GM12891 (cell line): ENCODE data around the gene ILF3.
"Not testable (repeated sequence)": the region's sequence is repeated elsewhere in the genome, so short reads cannot be mapped to it uniquely, and the experiment has no call there.

Experiments
- DNase-seq: peaks from one replicate; pipeline ENCODE4 v3.0.0; 2011; ENCODE audit warnings: low spot score; ENCODE audit not compliant: insufficient read length
- FAIRE-seq: peaks from 2 replicates; lab custom pipeline; 2011; peaks lifted over from hg19 to GRCh38; lab: Jason Lieb, UNC
- PAX5 ChIP-seq: IDR thresholded peaks from 2 replicates; pipeline ENCODE4 v1.6.1; 2011; ENCODE audit warnings: low read length, moderate library complexity, mild to moderate bottlenecking; ENCODE audit not compliant: insufficient read depth, severe bottlenecking
- POLR2A ChIP-seq: IDR thresholded peaks from 2 replicates; pipeline ENCODE4 v1.6.1; 2011; ENCODE audit warnings: low read depth, low read length, control low read depth
- POLR2AphosphoS5 ChIP-seq: IDR thresholded peaks from 2 replicates; pipeline ENCODE4 v1.6.1; 2011; ENCODE audit warnings: low read depth, low read length, control low read depth
- POU2F2 ChIP-seq: IDR thresholded peaks from 2 replicates; pipeline ENCODE4 v1.6.1; 2011; ENCODE audit warnings: low read depth, mild to moderate bottlenecking, control low read depth, low read length, moderate library complexity
- SPI1 ChIP-seq: IDR thresholded peaks from 2 replicates; pipeline ENCODE4 v1.6.1; 2011; ENCODE audit warnings: low read depth, low read length, control low read depth
- TAF1 ChIP-seq: IDR thresholded peaks from 2 replicates; pipeline ENCODE4 v1.6.1; 2011; ENCODE audit warnings: low read depth, low read length, control low read depth

ILF3 gene

GRCh38 chr19:10654610-10655456 is 687 bp downstream of the ILF3 start:
- FAIRE-seq (peak; percentile 13), DNase-seq (peak; percentile 75)
- 0 out of 2 replicates have a peak, but pooled peaks have one; percentile 13 for TF ChIP-seq TAF1
- TF ChIP-seq POU2F2, result no peak

DNA sequence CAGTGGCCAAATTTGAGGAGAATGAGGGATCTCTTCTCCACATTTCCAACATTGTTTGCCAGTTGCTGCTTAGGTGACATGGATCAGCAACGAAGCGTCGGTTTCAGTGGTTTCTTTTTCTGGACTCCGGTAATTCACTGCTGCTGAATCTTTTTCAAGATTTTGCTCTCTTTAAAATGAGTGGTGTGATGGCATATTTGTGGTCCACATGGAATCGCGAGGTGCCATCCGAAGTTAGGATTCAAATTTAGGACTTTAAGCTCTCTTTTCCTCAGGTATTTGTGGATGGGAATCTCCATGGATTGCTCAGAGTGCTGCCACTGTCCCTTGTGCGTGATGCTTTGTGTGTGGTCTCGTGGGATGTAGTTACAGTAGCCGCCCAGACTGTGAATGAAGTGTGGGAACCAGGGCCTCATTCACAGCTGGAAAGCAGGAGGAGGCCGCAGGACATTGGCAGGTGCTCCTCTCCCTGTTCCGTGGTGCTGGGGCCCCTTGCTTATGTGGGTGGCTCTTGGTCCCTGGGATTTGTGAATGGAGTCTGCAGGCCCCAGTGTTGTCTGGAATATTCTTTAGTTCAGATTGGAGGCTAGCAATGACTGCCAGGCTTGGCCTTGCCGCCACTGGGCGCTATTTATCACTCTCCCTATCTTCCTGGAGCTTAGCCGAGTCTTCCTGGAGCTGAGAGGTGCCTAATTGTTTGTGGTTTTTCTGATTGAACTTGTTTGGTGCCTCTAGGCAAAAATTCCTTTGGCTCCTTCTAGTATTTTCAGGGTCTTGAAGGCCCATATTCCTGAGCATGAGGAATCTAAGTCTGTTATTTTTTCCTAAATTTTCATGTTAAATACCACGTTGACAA is 1.5 kb downstream of the ILF3 start:
- FAIRE-seq (peak; percentile 56), DNase-seq (no peak)
- no peak for TF ChIP-seq POLR2A
- TF ChIP-seq POLR2AphosphoS5, result no peak
- no peak for TF ChIP-seq SPI1
- TF ChIP-seq POU2F2, result no peak

GRCh38 chr19:10660346-10660745 is 6.2 kb downstream of the ILF3 start:
- no peak for TF ChIP-seq POLR2AphosphoS5
- TF ChIP-seq TAF1, result no peak
- TF ChIP-seq POU2F2, result no peak
- TF ChIP-seq SPI1, result no peak
- no peak for TF ChIP-seq POLR2A
- TF ChIP-seq PAX5, result no peak
- DNase-seq, result no peak
- FAIRE-seq, result no peak

DNA sequence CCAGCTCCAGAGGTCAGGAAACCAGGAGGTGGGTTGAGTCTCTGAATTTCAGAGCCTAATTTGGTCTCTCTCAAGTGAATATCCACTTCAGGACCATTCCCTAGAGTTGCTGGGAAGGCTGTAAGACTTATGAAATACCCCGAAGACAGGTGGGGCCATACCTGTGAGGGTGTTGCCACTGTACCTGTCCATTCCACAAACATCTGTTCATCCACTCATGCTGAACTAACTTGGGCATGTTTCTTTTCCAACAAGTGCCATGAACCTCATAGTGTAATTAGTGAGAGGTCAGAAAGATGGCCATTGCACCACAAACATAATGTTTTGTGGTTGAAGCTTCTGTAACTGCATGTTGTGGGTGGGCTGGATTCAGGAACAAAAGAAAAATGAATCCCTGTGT is 7.8 kb downstream of the ILF3 start:
- TF ChIP-seq TAF1 (no peak), PAX5 (no peak), POU2F2 (no peak), SPI1 (no peak), POLR2AphosphoS5 (no peak)
- FAIRE-seq (no peak), DNase-seq (no peak)

DNA sequence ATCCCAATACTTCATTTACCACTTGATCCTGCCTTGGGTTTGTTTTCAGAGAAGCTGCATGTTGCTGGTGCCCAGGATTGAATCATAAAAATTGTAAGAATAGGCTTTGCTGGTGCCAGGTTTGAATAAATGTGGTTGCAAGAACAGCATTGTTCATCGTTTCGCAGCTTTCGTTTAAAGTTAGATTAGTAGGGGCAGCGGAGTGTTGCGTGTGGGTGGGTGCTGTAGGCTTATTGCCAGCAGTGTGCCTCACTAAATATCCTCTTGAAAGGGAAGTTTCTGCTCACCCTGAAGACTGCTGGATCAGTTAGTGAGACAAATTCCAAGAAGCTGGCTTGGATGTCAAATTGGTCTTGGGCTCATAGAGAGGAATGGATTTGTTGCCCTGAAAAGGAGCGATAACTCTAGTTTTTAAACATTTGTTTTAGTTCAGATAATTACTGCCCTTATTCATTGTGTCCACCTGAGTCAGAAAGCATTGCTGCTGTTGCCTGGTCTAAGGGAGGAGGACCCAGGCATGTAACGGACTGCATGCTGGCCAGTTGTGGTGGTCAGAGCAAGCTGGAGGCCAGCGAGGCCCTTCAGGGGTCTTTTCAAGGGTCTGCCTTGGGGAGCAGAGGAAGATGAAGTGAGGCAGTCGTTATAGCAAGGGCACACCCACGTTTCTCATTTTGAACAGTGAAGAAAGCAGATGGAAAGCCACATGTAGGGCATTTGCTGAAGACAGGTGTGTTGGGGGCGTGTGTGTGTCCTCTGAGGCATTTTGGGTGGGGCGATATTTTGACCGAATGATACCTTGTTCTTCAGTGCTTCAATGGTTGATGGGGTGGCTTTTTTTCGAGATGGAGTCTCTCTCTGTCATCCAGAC is 8.5 kb downstream of the ILF3 start:
- TF ChIP-seq POLR2AphosphoS5, result no peak
- TF ChIP-seq POU2F2, result no peak; the same call in 1 of the 2 replicates
- TF ChIP-seq POLR2A, result no peak
- TF ChIP-seq TAF1, result no peak
- TF ChIP-seq PAX5, result no peak
- no peak for TF ChIP-seq SPI1
- DNase-seq (no peak), FAIRE-seq (peak; percentile 84)

GRCh38 chr19:10663252-10663563 is 9.1 kb downstream of the ILF3 start:
- FAIRE-seq, DNase-seq: not testable (repeated sequence)

DNA sequence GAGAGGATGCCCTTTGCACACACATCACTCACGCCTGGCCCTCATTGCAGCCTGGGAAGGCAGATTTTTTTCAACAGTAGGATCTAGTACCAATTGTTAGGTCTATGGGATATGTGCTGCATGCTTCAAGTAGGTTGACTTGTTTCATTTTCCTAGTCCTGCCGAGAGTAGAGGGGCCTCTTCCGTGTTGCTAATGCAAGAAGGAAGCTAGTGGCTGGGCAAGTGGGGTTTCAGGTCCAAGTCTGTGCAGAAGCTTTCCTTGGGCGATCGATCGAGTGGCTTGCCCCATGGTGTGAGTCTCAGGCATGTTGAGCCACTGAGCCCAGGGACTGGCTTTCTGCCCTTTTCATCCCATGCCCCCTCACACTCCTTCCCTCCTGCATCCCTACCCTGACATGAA is 13.7 kb downstream of the ILF3 start:
- FAIRE-seq (no peak), DNase-seq (no peak)
- TF ChIP-seq POLR2AphosphoS5, result no peak; the same call in none of the 2 replicates
- no peak for TF ChIP-seq SPI1
- no peak for TF ChIP-seq POLR2A
- no peak for TF ChIP-seq TAF1
- TF ChIP-seq PAX5, result no peak

DNA sequence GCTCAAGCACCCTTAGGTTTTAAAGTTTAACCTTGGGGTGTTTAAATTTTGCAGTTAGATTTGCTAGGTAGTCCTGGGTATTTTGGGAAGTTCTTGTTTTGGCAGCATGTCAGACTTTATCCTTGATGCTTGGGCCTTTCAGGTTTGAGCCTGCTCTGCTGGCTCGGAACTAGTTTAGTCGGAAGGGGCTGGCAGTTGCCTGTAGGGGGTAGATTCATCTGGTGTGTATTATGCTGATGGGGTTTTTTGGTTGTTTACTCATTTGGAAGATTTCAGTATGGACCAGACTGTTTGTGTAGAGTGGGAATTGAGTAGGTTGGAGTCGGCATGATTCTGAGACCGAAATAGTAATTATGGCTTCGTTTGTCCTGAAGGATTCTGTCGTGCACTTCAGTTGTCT is 15.1 kb downstream of the ILF3 start:
- FAIRE-seq, result no peak

DNA sequence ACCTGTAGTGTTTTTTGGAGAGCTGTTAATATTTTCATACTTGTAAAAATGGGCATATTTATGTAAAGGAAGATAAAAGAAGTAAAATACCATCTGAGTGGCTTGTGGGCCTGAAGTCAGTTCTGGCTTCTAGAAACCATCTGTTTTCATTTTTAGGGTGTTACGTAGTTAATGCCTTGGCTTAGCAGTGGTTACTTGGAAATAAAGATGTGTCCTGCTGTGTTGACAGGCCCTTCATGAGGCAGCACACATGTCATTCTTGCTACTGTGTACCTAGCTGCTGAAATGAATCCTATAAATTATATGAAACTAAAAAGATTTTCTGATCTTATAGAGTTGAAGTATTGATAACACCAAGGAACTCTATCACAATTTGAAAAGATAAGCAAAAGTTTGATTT is 16.0 kb downstream of the ILF3 start:
- TF ChIP-seq TAF1 (no peak), SPI1 (no peak), POLR2A (no peak), PAX5 (no peak), POU2F2 (no peak), POLR2AphosphoS5 (no peak)
- FAIRE-seq (no peak), DNase-seq (no peak)

More for the DNA sequence above, 15.1 kb downstream of the ILF3 start:
- DNase-seq, result no peak
- TF ChIP-seq POU2F2, result no peak
- TF ChIP-seq SPI1, result no peak
- no peak for TF ChIP-seq POLR2A
- TF ChIP-seq TAF1, result no peak
- TF ChIP-seq POLR2AphosphoS5, result no peak
- TF ChIP-seq PAX5, result no peak
